Calu3 (cell line): ENCODE results near the gene SDC4. TPM values are rescaled to one million over a fixed set of nuclear protein-coding genes. Genes with fewer than 3 reads are reported as not detected.

Source experiments
- BruUV-seq: library from RNA; stranded (reverse); fragments of 400-500 nt; replicated peaks from 2 replicates; lab custom pipeline; 2021; lab: Mats Ljungman, UMichigan
- CTCF ChIA-PET: fragments of 300-600 bp; sonication (Branson Sonifier 250); formaldehyde crosslinking; loops from one replicate; lab custom pipeline; 2022; ENCODE audit warnings: antibody characterized with exemption; lab: Charles Lee
- DNase-seq: peaks from one replicate; pipeline ENCODE4 v3.0.0; 2022
- H3K27ac Mint-ChIP-seq: one replicate; pipeline ENCODE4 v1.8.0; 2022; ENCODE audit warnings: mixed read lengths; ENCODE audit not compliant: unreplicated experiment
- H3K27me3 Mint-ChIP-seq: one replicate; pipeline ENCODE4 v1.8.0; 2022; ENCODE audit warnings: mixed read lengths; ENCODE audit not compliant: unreplicated experiment
- H3K36me3 Mint-ChIP-seq: one replicate; pipeline ENCODE4 v1.8.0; 2022; ENCODE audit warnings: mild to moderate bottlenecking, moderate library complexity, mixed read lengths; ENCODE audit not compliant: insufficient read depth, unreplicated experiment
- H3K4me1 Mint-ChIP-seq: one replicate; pipeline ENCODE4 v1.8.0; 2022; ENCODE audit warnings: mild to moderate bottlenecking, low read depth, mixed read lengths; ENCODE audit not compliant: unreplicated experiment
- H3K4me3 Mint-ChIP-seq: one replicate; pipeline ENCODE4 v1.8.0; 2022; ENCODE audit warnings: mild to moderate bottlenecking, low read depth, moderate library complexity, mixed read lengths; ENCODE audit not compliant: unreplicated experiment
- H3K9me3 Mint-ChIP-seq: one replicate; pipeline ENCODE4 v1.8.0; 2022; ENCODE audit warnings: low read depth, mixed read lengths; ENCODE audit not compliant: unreplicated experiment
- intact Hi-C: fragments of 100-400 bp; cut with micrococcal nuclease; formaldehyde crosslinking; loops from one replicate; pipeline ENCODE4 v1.10.0; 2022; ENCODE audit not compliant: unreplicated experiment
- total RNA-seq: library from RNA; stranded (reverse); gene quantifications from 2 replicates; pipeline ENCODE4 v1.2.3, GENCODE V29; 2022
- TF ChIP-seq, protein P1 (sequence below): fragments of 200-600 bp; IDR thresholded peaks from one replicate; pipeline ENCODE4 v1.8.0; 2022; ENCODE audit warnings: antibody characterized with exemption; ENCODE audit not compliant: unreplicated experiment

The SDC4 gene
- total RNA-seq, 1 experiment from 2014 or later, result 238 TPM

DNA sequence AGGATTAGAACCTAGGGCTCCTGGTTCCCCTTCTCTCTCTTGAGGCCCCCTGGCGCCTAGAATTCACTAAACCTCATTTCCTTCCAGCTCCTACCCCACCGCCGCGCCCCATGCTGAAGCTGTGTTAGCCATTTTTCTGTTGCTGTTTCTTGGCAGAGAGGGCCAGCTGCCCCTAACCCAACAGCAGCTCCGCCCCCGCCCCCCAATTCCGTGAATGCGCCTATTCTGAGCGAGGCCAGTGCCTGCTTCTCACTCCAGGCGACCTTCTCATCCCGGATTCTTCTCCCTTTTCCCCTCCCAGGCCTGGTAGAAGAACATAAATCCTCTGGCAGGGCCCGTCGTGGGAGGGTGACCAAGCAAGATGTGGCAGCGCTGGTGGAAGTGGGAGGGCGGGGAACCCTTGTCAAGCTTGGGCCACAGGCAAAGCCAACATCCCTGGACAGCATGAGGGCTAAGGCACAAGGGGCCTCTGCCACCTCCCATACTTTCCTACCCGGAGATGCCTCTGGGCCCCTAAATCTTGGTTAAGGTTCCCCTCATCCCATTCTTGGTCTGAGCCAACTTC is 41.1 kb downstream of the SDC4 start:
- DNase-seq, result no peak
- H3K9me3 Mint-ChIP-seq, result no peaks in the 10 kb centered on the region
- H3K27ac Mint-ChIP-seq, result no peak overlapping the region
- CTCF ChIA-PET, result interaction anchor here (0.6 kb wide), 1 partner anchor 249 kb away, joined by 3 read pairs; no protein-coding TSS in a partner anchor
- no peaks in the 10 kb centered on the region for H3K36me3 Mint-ChIP-seq
- peaks cover 72% of the 10 kb centered on the region for H3K27me3 Mint-ChIP-seq
- no TSS peak for BruUV-seq
- no peak overlapping the region for H3K4me3 Mint-ChIP-seq
- TF ChIP-seq, protein P1, sequence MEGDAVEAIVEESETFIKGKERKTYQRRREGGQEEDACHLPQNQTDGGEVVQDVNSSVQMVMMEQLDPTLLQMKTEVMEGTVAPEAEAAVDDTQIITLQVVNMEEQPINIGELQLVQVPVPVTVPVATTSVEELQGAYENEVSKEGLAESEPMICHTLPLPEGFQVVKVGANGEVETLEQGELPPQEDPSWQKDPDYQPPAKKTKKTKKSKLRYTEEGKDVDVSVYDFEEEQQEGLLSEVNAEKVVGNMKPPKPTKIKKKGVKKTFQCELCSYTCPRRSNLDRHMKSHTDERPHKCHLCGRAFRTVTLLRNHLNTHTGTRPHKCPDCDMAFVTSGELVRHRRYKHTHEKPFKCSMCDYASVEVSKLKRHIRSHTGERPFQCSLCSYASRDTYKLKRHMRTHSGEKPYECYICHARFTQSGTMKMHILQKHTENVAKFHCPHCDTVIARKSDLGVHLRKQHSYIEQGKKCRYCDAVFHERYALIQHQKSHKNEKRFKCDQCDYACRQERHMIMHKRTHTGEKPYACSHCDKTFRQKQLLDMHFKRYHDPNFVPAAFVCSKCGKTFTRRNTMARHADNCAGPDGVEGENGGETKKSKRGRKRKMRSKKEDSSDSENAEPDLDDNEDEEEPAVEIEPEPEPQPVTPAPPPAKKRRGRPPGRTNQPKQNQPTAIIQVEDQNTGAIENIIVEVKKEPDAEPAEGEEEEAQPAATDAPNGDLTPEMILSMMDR, result no peak
- intact Hi-C loops, result no loop called here
- H3K4me1 Mint-ChIP-seq, result no peaks in the 10 kb centered on the region

DNA sequence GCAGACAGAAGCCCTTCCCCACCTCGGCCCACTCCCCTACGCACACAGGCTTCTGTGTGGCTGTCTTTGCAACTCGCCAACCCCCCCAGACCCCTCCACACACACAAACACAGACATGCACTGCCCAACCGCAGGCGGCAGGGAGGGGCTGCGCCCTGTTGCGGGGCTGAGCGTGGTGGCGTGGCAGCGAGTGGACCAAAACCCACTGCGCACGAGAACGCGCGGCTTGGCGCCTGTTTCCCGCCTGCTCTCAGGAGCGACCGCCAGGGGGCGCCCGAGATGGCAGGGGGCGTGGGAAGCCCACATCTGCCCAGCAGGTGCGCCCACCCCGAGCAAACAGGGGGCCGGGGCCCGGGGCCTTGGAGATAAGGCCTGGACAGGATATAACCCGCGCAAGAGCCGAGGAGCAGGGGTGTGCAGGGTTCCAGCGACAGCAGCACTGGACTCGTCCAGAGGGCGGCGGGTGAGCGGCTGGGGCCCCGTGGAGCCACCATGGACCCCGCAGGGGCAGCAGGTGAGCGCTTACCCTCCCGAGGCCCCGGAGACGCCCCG is 41.7 kb downstream of the SDC4 start, which contains the start of gene RBPJL:
TSS of gene RBPJL (plus strand) at position 410 of the 552 bp plus-strand sequence. CDS start at position 493, 83 bp downstream.
- BruUV-seq, result no TSS peak
- Mint-ChIP-seq H3K27ac (no peak within 1 kb of the TSS), H3K27me3 (peaks cover 72% of the 10 kb centered on the region), H3K36me3 (no peaks in the 10 kb centered on the region), H3K9me3 (no peaks in the 10 kb centered on the region), H3K4me1 (no peaks in the 10 kb centered on the region), H3K4me3 (no peak within 1 kb of the TSS)
- DNase-seq, result peak; percentile 41
- intact Hi-C loops, result no loop called here
- TF ChIP-seq, protein P1, result peak; percentile 99
- CTCF ChIA-PET, result interaction anchor here (0.6 kb wide), 1 partner anchor 248 kb away, joined by 3 read pairs; no protein-coding TSS in a partner anchor

DNA sequence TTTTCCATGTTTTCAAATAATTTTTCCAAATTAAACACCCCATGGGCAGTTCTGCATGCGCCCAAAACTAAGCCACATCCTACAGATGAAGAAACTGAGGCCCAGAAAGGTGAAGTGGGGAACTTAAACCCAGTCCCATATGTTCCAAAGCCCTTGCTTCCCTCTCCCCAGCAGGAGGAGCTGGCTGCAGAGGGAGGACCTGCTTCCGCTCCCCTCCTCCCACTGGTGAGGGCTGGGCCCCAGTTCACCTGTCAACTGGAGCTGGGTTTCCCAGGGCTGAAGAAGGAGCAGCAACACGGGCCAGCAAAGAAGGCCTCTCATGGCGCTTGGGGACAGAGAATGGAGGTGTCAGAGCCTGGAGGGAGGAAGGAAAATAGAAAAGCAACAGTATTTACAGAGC is 43.0 kb downstream of the SDC4 start:
- Mint-ChIP-seq H3K9me3 (no peaks in the 10 kb centered on the region), H3K27me3 (peaks cover 68% of the 10 kb centered on the region), H3K27ac (no peak overlapping the region), H3K4me1 (no peaks in the 10 kb centered on the region), H3K36me3 (no peaks in the 10 kb centered on the region), H3K4me3 (no peak overlapping the region)
- CTCF ChIA-PET, result interaction anchor here (0.6 to 1.4 kb wide), 3 partner anchors 11 to 833 kb away, joined by 3 to 11 read pairs (median 4); no protein-coding TSS in a partner anchor
- intact Hi-C loops, result no loop called here
- BruUV-seq, result no TSS peak
- no peak for DNase-seq
- TF ChIP-seq, protein P1, result peak; percentile 31

DNA sequence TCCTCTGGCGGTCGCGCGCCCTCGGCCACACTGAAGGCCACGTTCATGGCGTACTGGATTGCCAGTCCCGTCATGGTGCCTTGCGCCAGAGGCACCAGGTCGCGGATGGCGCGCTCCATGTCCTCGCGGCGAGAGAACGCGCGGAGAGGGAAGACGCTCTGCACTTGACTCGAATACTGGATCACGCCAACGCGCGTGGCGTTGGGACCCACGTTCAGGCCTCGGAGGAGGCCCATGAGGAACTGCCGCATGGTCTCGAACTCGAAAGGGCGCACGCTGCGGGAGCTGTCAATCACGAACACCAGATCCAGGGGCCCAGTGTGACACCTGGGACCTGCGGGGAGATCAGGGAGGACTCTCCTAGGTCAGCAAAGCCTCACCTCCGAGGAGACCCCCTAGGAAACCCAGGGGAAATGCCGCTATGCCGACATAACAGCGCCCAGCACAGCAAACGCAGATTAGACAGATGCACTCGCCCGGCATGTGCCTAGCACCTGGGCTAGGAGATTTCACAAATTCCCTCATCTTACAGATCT is 43.7 kb downstream of the SDC4 start:
- Mint-ChIP-seq H3K4me3 (no peak overlapping the region), H3K9me3 (no peaks in the 10 kb centered on the region), H3K4me1 (no peaks in the 10 kb centered on the region), H3K36me3 (no peaks in the 10 kb centered on the region), H3K27ac (no peak overlapping the region), H3K27me3 (peaks cover 68% of the 10 kb centered on the region)
- TF ChIP-seq, protein P1, result no peak
- CTCF ChIA-PET, result interaction anchor here (0.6 to 1.5 kb wide), 3 partner anchors 11 to 468 kb away, joined by 3 to 11 read pairs (median 6); no protein-coding TSS in a partner anchor
- intact Hi-C loops, result no loop called here
- DNase-seq, result no peak
- BruUV-seq, result no TSS peak
